Measurements from ENCODE around the gene RANGAP1.

DNA sequence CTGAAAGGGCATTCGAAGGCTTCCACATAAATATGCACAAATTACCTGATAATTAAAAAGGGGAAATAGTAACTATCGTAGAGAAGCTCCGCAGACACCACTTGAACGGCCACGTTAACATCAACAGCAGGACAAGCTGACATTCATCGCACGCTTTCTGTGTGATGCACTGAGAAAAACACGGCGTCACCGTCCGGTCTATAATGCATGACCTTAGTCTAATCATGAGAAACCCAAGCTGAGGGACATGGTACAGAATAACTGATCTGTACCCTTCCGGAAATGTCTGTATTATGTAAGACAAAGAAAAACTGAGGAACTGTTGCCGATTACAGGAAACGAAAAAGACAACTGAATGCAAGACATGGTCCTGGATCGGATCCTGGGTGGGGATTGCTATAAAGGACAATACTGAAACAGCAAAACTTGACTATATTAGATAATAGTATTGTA is 678 bp upstream of the RANGAP1 start:
- TF ChIP-seq, protein P1, sequence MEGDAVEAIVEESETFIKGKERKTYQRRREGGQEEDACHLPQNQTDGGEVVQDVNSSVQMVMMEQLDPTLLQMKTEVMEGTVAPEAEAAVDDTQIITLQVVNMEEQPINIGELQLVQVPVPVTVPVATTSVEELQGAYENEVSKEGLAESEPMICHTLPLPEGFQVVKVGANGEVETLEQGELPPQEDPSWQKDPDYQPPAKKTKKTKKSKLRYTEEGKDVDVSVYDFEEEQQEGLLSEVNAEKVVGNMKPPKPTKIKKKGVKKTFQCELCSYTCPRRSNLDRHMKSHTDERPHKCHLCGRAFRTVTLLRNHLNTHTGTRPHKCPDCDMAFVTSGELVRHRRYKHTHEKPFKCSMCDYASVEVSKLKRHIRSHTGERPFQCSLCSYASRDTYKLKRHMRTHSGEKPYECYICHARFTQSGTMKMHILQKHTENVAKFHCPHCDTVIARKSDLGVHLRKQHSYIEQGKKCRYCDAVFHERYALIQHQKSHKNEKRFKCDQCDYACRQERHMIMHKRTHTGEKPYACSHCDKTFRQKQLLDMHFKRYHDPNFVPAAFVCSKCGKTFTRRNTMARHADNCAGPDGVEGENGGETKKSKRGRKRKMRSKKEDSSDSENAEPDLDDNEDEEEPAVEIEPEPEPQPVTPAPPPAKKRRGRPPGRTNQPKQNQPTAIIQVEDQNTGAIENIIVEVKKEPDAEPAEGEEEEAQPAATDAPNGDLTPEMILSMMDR (conservative IDR thresholded peaks at IDR 0.05; ENCODE audit: low read length), result no peak
- no peak for TF ChIP-seq EZH2phosphoT487 (IDR thresholded peaks at IDR 0.05; ENCODE audit: borderline replicate concordance, low read depth, low read length)

Data from OCI-LY7 (cell line).